ENCODE measurements around the gene RNF212.

DNA sequence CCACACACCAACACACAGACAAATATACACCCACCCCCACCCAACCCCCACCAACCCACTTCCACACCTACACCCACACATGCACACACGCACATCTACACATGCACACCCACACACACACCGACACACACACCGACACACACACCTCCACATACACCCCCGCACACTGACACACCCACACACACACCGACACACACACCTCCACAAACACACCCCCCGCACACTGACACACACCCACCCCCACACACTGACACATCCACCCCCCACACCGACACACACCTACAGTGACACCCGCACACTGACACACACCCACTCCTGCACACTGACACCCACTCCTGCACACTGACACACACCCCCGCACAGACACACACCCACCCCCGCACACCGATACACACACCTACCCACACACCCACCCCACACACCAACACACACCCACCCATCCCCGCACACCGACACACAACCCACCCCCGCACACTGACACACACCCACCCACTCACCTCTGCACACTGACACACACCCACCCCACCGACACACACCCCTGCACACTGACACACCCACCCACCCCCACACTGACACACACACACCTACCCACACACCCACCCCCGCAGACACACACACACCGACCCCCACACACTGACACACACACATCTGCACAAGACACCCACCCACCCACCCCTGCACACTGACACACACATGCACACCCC lies 70.9 kb downstream of the RNF212 start:
- TF ChIP-seq, protein P1, sequence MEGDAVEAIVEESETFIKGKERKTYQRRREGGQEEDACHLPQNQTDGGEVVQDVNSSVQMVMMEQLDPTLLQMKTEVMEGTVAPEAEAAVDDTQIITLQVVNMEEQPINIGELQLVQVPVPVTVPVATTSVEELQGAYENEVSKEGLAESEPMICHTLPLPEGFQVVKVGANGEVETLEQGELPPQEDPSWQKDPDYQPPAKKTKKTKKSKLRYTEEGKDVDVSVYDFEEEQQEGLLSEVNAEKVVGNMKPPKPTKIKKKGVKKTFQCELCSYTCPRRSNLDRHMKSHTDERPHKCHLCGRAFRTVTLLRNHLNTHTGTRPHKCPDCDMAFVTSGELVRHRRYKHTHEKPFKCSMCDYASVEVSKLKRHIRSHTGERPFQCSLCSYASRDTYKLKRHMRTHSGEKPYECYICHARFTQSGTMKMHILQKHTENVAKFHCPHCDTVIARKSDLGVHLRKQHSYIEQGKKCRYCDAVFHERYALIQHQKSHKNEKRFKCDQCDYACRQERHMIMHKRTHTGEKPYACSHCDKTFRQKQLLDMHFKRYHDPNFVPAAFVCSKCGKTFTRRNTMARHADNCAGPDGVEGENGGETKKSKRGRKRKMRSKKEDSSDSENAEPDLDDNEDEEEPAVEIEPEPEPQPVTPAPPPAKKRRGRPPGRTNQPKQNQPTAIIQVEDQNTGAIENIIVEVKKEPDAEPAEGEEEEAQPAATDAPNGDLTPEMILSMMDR (IDR thresholded peaks at IDR 0.05), result no peak
- TF ChIP-seq EP300 (IDR thresholded peaks at IDR 0.05) (no peak), POLR2A (IDR thresholded peaks at IDR 0.05) (no peak), POLR2AphosphoS5 (IDR thresholded peaks at IDR 0.05) (no peak)

Data from stomach (tissue), 4 donors.